GM18873 (cell line): ENCODE measurements around the gene COA3.
"Not testable (repeated sequence)": the region's sequence is repeated elsewhere in the genome, so short reads cannot be mapped to it uniquely, and the experiment has no call there.

Experiments used
- ATAC-seq: cut with Tn5 transposase; IDR thresholded peaks from one replicate; pipeline ENCODE4 v1.9.1; 2021; ENCODE audit warnings: mild to moderate bottlenecking, moderate library complexity, moderate number of reproducible peaks; ENCODE audit not compliant: unreplicated experiment, low FRiP score

The COA3 gene

DNA sequence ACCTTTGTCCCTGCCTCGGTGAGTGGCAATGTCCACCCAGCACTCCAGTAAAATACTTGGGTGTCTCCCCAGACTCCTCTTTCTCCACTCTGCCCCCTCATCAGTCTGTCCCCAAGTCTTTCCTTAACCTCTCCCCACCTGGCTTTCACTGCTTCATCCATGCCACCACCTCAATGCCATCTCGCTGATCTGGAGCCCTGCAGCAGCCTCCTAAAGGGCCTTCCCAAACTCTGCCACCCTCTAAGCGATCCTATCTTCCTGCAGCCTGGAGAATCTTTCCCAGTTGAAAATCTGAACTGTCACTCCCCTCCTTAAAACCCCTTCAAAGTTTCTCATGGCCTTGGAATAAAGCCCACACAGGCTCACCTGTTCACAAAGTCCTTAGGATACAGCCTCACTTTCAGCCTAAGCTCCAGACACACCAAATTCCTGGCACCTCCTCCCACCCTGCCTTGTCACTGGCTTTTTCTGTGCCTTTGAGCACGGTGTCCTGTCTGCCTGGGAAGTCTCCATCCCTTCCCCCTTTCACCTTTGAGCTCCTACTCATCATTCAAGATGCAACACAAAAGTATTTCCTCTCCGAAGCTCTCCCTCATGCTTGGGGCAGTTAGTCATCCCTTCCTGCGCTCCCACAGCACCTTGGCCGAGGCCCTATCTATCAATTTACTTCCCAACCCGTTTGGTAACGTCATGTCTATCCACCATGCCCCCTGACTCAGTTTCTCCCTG is 15.3 kb downstream of the COA3 start:
- ATAC-seq = no peak

DNA sequence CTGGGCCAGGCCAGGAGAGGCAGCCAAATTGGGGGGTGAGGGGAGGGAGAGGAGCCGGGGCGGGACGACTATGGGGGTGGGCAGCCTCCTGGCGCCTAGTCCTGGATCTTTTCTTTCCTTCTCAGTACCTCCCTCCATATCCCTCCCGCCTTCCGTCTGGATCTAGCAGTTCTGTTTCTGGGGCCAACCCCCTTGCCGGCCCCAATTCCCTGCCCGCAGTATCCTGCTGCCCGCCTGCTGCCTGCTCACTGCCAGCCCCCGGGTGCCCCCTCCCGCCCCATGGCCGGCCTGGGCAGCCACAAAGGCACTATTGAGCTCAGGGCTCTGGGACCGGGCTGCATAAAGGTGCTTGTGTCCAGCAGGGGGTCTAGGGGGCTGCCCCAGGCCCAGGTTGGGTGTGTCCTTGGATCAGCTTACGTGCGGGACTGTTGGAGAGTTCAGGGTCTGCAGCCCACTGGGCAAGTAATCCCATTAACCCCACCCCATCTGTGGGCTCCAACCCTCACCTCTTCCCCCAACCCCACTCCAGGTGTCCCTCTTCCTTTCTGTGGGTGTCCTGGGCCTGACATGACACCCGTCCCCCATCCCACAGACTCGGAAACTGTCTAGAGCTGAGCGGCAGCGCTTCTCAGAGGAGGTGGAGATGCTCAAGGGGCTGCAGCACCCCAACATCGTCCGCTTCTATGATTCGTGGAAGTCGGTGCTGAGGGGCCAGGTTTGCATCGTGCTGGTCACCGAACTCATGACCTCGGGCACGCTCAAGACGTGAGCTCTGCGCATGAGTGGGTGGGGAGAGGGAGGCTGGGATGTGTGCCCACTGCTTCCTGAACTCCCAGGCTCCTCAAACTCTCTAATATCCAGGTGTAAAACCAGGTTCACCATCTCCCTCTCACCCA is 16.1 kb downstream of the COA3 start:
- ATAC-seq = no peak

DNA sequence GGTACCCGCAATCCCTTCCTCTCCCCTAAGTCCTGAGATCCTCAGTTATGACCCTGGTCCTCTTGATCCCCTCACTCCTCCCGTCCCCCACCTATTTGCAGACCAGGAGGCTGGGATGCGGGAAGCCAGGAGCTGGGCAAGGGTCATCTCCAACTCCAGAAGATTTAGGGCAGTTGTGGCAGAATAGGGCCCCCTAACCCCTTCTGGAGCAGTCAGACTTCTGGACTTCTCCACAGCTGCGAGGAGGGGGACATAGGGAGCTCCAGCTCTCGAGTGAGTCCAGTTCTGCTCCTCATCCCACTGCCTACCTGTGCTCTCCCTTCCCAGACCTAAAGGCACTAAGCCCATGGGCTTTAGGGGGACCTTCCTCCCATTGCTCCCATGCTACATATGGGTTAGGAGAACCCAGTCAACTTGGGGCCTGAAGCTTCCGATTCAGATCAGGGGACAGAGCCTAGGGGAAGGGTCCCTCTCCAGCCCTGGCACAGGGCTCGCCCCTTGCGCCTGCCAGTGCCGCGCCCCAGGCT is 16.8 kb downstream of the COA3 start:
- ATAC-seq = no peak

DNA sequence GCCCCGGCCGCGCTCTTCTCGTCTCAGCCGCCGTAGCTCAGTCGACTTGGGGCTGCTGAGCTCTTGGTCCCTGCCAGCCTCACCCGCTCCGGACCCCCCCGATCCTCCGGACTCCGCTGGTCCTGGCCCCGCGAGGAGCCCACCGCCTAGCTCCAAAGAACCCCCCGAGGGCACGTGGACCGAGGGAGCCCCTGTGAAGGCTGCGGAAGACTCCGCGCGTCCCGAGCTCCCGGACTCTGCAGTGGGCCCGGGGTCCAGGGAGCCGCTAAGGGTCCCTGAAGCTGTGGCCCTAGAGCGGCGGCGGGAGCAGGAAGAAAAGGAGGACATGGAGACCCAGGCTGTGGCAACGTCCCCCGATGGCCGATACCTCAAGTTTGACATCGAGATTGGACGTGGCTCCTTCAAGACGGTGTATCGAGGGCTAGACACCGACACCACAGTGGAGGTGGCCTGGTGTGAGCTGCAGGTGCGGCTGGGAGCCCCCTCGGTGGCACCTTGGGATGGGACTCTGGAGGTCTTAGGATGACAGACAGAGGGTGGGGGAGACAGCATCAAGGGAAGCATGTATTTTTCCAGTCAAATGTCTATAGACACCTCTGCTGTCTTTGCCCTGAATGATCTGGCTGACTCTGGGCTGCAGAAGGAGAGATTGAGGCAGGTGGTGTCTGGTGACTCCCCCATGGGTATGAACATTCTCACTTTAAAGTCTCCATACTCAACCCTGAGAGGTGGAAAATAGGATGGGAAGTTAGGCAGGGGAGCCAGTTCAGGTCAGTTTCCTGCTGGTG is 17.5 kb downstream of the COA3 start:
- ATAC-seq = no peak

DNA sequence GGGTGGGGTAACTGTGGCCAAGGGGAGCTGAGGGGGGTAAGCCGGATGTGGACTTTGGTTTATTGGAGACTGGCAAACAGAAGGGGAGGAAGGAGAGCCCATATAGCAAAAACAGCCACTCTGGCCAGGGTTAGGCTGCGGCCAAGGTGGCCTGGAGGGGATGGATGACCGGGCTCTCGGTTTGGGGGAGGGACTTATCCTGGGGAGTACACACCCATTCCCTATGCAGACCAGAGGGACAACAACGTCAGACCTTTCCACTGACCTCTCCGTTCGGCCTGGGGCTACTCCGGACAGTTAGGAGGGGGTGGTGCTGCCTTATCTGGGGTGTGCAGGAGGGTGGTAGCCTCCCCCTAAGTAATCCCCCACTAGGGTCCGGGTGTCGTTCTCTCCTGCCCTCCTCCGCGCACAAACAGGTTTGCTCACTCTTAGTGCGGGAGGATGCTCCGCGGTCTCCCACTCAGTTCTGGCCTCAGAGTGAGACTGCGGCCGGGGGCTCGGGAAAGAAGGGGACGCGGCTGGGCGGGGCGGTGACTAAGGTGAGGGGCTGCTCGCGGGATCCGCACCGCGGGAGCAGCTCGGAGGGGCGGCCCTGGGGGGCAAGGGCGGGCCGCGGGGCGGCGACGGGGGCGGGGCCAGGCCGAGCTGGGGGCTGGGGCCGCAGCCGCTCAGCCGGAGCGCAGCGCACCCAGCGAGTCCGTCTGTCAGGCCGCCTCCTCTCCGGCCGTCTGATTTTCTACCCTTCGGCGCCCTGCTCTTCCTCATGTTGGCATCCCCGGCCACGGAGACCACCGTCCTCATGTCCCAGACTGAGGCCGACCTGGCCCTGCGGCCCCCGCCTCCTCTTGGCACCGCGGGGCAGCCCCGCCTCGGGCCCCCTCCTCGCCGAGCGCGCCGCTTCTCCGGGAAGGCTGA is 18.3 kb downstream of the COA3 start, which contains the start of gene WNK4:
Gene WNK4, plus strand, starts transcription at position 675 of the 915 bp plus-strand sequence. Its CDS starts 89 bp downstream, at position 764.
- ATAC-seq = no peak

DNA sequence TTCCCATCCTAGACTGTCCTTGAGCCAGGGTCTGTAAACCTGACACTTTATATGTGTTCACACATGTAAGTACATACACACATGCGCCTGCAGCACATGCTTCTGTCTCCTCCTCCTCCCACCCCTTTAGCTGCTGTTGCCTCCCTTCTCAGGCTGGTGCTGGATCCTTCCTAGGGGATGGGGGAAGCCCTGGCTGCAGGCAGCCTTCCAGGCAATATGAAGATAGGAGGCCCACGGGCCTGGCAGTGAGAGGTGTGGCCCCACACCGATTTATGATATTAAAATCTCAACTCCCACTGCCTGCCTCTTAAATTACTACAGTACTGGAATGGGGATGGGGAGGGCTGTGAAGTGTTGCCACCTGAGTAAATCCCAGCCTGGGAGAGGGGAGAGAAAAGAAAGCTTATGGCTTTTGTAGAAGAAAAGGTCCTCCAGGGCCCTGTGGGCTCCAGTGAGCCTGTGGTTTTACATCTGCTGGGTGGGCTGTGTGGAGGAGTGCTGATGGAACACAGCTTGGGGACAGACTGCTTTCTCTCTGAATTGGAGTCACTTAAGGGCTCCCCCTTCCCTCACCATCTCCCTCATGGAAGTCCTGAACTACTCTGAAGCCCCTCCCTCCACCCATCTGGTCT is 19.1 kb downstream of the COA3 start:
- ATAC-seq = no peak

DNA sequence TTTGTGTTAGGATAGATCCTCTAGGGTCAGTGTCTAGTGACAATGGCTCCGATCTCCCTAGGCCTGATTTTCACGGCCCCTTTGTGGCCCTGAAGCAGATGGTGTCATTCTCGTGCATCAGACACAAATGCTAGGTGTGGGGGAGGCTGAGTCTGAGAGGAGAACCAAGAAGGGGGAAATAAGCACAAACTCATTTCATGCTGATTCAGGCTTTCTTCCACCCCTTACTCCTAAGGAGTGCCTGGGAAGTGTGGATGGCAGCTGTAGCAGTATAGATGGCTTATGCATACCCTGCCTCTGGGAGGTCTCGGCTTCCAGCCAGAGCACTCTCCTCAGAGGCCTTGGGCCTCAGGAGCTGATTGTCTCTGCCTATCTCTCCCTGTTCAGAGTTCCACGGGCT is 19.9 kb downstream of the COA3 start:
- no peak for ATAC-seq

DNA sequence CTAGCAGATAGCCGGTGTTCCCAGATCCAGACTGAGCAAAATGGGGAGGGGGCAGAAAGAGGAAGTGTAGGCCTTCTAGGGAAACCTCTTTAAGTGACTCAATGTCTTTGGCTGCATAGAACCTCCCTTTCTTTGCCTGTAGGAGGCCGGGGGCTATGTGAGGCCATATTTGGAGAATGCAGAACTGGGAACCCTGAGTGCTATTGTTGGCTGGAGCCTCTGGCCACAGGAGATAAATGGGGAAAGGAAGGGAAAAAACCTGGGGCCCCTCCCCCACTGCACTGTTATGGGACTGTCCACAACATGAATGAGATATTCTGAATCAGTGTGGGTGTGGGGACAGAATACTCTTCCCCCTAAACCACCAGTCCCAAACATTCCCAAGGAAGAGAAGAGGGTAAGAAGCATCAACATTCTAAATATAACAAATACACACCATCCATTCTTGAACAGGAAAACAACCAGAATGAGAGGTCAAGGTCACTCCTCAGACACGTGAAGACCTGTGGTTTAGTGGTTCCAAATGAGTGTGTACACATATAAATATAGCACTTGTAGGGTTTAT is 22.9 kb downstream of the COA3 start:
- no peak for ATAC-seq

DNA sequence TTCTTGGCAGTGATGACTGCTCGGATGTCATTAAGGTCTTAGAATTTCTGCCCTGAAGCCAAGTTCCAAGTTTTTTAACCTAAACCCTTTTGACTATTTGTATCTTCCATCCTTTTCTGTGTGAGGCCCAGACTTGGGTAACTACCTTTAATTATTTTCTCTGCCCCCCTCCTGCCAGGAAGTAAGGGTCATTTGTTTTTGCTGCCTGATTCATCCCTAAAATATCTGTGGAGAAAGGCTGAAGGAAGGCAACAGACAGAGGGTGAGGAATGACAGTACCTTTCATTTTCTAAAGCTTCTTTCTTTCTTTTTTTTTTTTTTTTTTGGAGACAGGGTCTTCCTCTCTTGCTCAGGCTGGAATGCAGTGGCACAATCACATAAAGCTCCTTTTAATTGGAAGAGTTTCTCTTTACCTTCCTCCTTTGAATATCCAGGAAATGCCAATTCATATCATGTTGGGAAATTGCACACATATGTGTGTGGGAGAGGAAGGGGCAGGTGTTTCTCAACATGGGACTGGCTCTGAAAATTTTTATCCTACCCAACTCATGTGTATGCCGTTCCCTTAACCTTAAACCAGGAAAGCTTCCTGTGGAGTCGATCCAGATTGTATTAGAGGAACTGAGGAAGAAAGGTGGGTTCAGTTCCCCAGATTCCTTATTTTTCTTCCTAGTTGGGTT is 24.3 kb downstream of the COA3 start:
- ATAC-seq = no peak

DNA sequence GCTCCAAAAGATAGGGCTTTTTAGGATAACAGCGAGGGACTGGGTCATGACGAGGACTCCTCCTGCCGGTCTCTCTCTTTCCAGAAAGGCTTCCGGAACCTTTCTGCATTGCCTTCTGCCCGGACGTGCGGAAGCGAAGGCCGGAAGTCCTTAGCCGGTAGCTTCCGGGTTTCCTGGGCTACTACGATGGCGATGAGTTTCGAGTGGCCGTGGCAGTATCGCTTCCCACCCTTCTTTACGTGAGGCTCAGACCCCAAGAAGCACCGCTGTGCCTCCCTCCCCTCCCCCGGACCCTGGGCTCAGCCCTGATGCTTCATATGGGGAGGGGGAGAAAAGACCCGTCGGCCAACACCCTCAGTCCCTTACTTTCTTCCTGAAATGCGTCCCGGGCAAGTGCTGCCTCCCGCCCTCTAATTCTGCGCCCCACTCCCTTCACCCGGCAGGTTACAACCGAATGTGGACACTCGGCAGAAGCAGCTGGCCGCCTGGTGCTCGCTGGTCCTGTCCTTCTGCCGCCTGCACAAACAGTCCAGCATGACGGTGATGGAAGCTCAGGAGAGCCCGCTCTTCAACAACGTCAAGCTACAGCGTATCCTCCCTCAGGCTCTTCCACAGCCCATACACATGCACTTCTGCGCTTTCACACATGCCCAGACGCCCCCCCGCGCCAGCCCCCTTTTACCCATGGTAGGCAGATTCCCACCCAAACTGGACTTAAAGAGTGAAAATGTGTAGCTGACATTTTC is 25.0 kb downstream of the COA3 start, which contains the start of gene VPS25:
Gene VPS25, plus strand, starts transcription at position 160 of the 746 bp plus-strand sequence. Its CDS starts 27 bp downstream, at position 187.
- ATAC-seq = no peak

DNA sequence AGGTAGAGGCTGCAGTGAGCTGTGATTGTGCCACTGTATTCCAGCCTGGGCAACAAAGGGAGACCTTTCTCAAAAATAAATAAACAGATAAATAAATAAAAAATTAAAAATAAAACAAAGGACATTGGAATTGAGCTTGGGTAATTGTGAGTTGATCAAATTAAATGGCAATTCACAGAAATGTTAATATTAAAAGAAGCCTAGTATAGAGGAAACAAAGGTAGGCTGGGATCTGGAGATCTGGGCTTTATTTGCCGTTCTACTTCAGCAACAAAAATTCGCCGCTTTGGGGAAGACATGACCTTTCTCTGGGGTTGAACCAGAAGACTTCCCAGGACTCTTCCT is 25.6 kb downstream of the COA3 start:
- ATAC-seq = no peak

DNA sequence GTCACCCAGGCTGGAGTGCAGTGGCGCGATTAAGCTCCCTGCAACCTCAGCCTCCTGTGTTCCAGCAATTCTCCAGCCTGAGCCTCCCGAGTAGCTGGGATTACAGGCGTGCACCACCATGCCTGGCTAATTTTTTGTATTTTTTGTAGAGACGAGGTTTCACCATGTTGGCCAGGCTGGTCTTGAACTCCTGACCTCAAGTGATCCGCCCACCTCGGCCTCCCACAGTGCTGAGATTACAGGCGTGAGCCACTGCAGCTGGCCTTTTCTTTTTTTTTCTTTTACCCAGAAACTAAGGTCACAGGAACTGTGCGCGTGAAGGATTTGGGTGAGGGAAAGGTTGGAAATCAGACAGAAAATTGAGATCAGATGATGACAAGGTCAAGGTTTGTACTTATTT is 28.5 kb downstream of the COA3 start:
- ATAC-seq = not testable (repeated sequence)

DNA sequence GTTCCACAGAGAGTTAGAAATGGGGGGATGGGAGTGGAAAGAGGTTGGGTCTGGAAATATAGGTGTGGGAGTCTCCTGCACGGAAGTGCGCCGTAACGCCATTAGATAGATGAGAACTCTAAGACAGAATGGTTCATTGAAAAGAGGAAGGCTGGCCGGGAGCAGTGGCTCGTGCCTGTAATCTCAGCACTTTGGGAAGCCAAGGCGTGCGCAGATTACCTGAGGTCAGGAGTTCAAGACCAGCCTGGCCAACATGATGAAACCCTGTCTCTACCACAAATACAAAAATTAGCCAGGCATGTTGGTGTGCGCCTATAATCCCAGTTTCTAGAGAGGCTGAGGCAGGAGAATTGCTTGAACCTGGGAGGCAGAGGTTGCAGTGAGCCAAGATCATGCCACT is 30.5 kb downstream of the COA3 start:
- ATAC-seq = not testable (repeated sequence)

DNA sequence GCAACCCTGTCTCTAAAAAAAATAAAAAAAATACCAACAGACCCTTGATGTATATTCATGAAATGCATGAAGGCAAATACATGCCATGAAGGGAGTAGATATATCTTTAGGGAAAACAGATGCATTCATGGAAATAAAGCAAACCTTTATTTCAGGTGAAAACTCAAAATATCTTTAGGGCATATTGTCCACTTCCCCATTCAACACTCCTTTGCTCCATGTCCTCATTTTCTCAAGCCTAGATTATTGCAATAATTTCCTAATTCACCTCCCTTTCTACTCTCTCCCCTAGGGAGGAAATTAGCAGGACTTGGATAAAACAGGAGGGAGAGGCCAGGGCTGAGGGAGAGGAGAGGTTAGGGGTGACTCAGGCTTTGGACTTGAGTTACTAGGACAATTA is 31.0 kb downstream of the COA3 start:
- no peak for ATAC-seq

DNA sequence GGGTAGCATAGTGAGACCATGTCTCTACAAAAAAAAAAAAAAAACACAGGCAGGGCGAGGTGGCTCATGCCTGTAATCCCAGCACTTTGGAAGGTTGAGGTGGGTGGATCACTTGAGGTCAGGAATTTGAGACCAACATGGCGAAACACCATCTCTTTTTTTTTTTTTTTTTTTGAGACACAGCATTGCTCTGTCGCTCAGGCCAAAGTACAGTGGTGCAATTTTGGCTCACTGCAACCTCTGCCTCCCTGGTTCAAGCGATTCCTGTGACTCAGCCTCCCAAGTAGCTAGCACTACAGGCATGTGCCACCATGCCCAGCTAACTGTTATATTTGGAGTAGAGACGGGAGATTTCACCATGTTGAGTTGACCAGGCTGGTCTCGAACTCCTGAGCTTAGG is 32.4 kb downstream of the COA3 start:
- ATAC-seq = no peak

DNA sequence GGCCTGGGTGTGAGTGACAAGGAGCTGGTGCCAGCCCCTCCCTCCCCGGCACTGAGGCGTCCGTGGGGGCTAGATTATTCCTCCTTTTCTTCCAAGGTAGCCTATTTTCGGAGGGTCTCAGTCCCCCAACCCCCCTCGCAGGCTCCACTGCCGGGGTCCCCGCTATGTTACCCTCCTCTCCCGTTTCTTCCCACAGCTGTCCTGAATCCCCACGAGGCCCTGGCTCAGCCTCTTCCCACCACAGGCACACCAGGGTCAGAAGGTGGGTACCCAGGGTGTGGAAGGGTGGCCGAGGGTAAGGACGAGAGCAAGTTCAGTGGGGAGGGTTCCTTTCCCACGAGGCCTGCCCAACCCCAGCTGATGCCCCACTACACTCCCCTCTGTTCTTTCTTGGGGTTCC is 36.9 kb downstream of the COA3 start:
- no peak for ATAC-seq
